Body of pancreas (tissue), 4 donors: ENCODE results near the gene RASAL1. TPM values are rescaled to one million over a fixed set of nuclear protein-coding genes. Genes with fewer than 3 reads are reported as not detected.

Experiments used
- ATAC-seq: fragments of 150-250 bp; one replicate; pipeline ENCODE4 v1.9.1; 2016
- DNase-seq, 4 donors: peaks; one replicate each; pipeline ENCODE4 v3.0.0-alpha.2; 2019
- H3K27ac ChIP-seq, 4 donors: fragments of 200-600 bp; sonication (generic); 1 replicate in 3 of 4; 2 replicates in 1 of 4; pipeline versions ENCODE4 v1.5.1 to v1.6.1; 2016 to 2019; ENCODE audit warnings: mild to moderate bottlenecking in 1 of 4, mixed read lengths in 1 of 4, moderate library complexity in 1 of 4
- H3K27me3 ChIP-seq, 2 donors: fragments of 200-600 bp; sonication (generic); one replicate each; pipeline ENCODE4 v1.6.0; 2016; ENCODE audit warnings: mild to moderate bottlenecking in 1 of 2
- H3K36me3 ChIP-seq, 2 donors: fragments of 200-600 bp; sonication (generic); replicated peaks in 1 of 2; 2 replicates each; pipeline ENCODE4 v1.5.1; 2016; ENCODE audit warnings: low read depth in 2 of 2; ENCODE audit not compliant: insufficient read depth in 1 of 2
- H3K4me1 ChIP-seq: fragments of 200-600 bp; sonication (generic); one replicate; pipeline ENCODE4 v1.6.0; 2016
- H3K4me3 ChIP-seq, 2 donors: fragments of 200-600 bp; sonication (generic); 1 replicate in 1 of 2; 2 replicates in 1 of 2; pipeline ENCODE4 v1.5.1; 2016 to 2019
- H3K9me3 ChIP-seq, 3 donors: fragments of 200-600 bp; sonication (generic); 1 replicate in 2 of 3; 2 replicates in 1 of 3; pipeline ENCODE4 v1.5.1; 2016
- POLR2A ChIP-seq, 3 donors: fragments of 450-650 bp; IDR thresholded peaks; one replicate each; pipeline ENCODE4 v1.6.1; 2016; ENCODE audit warnings: antibody characterized with exemption in 3 of 3, mild to moderate bottlenecking in 2 of 3
- WGBS, 2 donors: methylation state at CpG; one replicate each; pipeline ENCODE4 v1.1.5; 2017; 5-methylcytosine and 5-hydroxymethylcytosine counted together
- intact Hi-C: fragments of 100-400 bp; cut with DNase I; formaldehyde crosslinking; loops from one replicate; pipeline ENCODE4 v1.15.1; 2023
- total RNA-seq, 2 donors: library from RNA; depleted of rRNA; stranded (reverse); fragments of >200 nt; gene quantifications; one replicate each; pipeline ENCODE4 v1.1.0, GENCODE V29; 2016
- TF ChIP-seq, protein P1 (sequence below), 7 experiments: fragments of 450-650 bp in 4 of 7; fragments of 200-600 bp in 3 of 7; sonication (generic) in 3 of 7; IDR thresholded peaks; one replicate each; pipeline ENCODE4 v1.5.1; 2016 to 2019; ENCODE audit warnings: antibody characterized with exemption in 7 of 7

Gene RASAL1
- total RNA-seq, 2 donors from 2014 or later: 0.66 to 2.1 TPM

DNA sequence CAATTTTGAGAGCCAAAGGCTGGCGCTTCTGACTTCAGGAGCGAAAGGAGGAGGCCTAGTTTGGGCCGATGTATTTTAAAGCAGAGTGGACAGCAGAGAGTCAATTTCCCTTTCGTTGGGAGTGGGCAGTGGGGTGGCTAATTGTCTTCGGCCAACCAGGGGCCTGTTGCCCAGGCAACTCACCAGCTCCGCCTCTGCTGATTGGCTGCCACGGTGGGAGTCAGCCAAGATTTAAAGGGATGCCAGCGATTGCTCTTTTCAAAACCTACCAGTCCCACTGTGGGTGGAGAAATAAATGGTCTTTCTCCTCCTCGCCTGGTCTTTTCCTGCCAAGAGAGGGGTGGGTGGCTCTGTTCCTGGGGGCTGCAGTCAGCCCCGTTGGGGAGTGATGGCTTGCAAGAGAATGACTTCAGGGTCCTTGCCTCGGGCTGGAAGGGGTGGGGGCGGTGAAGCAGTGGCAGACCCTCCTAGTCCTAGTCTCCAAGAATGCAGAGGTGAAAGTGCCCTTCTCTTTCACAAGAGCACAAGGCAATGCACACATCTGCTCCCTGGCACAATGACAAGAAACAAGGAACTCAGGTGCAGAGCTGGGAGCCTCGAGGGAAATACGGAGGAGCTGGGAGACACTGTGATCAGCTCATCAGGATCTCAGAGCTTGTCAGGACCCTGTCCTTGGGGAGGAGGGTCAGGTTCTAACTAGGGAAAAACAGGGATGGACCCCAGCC lies 37.7 kb downstream of the RASAL1 start:
- peak; percentile 30 to 36 (median 33) for DNase-seq
- 47 to 50% methylated on average over 8 to 14 of the region's 14 CpGs for WGBS, 2 donors
- no peaks in the 10 kb centered on the region for H3K9me3 ChIP-seq
- peaks cover 13% of the 10 kb centered on the region for H3K4me1 ChIP-seq
- H3K27me3 ChIP-seq: no peaks in the 10 kb centered on the region
- intact Hi-C loops: no loop called here
- H3K4me3 ChIP-seq: no peak overlapping the region
- no peak for TF ChIP-seq POLR2A (IDR thresholded peaks at IDR 0.05)
- TF ChIP-seq, protein P1, sequence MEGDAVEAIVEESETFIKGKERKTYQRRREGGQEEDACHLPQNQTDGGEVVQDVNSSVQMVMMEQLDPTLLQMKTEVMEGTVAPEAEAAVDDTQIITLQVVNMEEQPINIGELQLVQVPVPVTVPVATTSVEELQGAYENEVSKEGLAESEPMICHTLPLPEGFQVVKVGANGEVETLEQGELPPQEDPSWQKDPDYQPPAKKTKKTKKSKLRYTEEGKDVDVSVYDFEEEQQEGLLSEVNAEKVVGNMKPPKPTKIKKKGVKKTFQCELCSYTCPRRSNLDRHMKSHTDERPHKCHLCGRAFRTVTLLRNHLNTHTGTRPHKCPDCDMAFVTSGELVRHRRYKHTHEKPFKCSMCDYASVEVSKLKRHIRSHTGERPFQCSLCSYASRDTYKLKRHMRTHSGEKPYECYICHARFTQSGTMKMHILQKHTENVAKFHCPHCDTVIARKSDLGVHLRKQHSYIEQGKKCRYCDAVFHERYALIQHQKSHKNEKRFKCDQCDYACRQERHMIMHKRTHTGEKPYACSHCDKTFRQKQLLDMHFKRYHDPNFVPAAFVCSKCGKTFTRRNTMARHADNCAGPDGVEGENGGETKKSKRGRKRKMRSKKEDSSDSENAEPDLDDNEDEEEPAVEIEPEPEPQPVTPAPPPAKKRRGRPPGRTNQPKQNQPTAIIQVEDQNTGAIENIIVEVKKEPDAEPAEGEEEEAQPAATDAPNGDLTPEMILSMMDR (IDR thresholded peaks at IDR 0.05): no peak
- ATAC-seq: peak; percentile 57
- no peaks in the 10 kb centered on the region for H3K36me3 ChIP-seq
- H3K27ac ChIP-seq: peak overlapping the region in 3 of 4 donors; percentile 10 to 71 (median 28)

DNA sequence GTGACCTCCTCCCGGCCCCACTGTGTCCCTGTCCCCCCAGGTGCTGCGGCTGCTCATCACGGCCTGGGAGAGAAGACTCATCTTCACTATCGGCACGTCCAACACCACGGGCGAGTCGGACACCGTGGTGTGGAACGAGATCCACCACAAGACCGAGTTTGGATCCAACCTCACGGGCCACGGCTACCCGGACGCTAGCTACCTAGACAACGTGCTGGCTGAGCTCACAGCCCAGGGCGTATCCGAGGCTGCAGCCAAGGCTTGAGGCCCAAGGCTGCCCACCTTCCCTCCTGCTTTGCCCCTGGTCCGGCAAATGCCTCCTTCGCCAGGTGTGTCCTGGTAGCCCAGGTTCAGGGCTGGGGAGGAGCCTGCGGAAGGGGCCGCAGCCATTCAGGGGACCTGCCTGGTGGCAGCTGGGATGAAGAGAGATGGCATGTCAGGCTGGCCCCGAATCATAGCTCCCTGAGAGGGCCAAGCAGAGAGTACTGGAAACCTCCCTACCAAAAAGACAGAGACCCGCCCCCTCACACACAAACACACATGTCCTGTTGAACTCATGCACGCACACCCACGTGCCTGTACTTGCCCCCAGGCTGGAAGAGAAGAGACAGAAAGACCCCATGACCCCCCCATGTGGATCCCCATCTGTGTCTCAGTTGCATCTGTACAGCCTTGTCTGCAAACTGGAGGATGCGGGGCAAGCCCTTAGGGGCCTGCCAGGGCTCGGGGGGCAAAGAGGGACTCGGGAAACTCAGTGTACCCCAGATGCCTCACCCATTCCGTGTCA lies 38.7 kb downstream of the RASAL1 start:
- intact Hi-C loops: no loop called here
- no peak for DNase-seq
- H3K9me3 ChIP-seq: no peaks in the 10 kb centered on the region
- ATAC-seq: no peak
- H3K27ac ChIP-seq: no peak overlapping the region
- no peaks in the 10 kb centered on the region for H3K27me3 ChIP-seq
- 80 to 84% methylated on average over 3 to 26 of the region's 30 CpGs for WGBS, 2 donors
- H3K4me3 ChIP-seq: no peak overlapping the region
- H3K36me3 ChIP-seq: no peaks in the 10 kb centered on the region
- H3K4me1 ChIP-seq: peaks cover 13% of the 10 kb centered on the region
- TF ChIP-seq, protein P1 (IDR thresholded peaks at IDR 0.05): no peak
- TF ChIP-seq POLR2A (IDR thresholded peaks at IDR 0.05): no peak

DNA sequence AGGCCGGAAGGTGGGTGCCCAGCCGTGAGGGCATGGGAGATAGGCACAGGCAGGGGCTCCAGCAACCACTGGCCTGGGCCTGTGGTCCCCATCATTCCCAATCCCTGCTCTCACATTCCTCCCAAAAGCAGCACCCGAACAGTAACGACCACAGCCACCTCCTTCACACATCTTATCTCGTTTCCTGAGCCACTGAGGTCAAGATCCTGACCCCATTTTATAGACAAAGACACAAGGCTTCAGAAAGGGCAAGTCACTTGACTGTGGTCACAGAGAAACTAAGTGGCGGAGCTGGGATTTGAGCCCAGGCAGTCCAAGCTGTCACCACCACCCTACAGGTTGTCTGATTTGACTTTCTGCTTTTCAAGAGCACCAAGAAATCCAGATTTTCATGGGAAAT lies 40.2 kb downstream of the RASAL1 start:
- no peaks in the 10 kb centered on the region for H3K27me3 ChIP-seq
- ATAC-seq: no peak
- H3K9me3 ChIP-seq: no peaks in the 10 kb centered on the region

DNA sequence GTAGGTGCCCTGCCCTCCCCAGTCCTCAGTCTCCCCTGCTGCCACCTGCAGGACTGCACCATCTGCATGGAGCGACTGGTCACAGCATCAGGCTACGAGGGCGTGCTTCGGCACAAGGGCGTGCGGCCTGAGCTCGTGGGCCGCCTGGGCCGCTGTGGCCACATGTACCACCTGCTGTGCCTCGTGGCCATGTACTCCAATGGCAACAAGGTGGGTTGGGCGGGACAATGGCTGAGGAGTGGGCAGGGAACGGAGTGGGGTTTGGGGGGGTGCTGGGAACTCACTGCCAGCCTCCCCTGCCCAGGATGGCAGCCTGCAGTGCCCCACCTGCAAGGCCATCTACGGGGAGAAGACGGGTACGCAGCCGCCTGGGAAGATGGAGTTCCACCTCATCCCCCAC lies 40.8 kb downstream of the RASAL1 start:
- H3K36me3 ChIP-seq: no peaks in the 10 kb centered on the region
- TF ChIP-seq, protein P1 (IDR thresholded peaks at IDR 0.05): no peak
- no peak for TF ChIP-seq POLR2A (IDR thresholded peaks at IDR 0.05)
- peaks cover 13% of the 10 kb centered on the region for H3K4me1 ChIP-seq
- no peak overlapping the region for H3K4me3 ChIP-seq
- intact Hi-C loops: loop anchor here (5.0 kb wide), 1 partner anchor 37 kb away; the partner anchor contains the start of gene DTX1
- ATAC-seq (no peak), DNase-seq (no peak)
- 82 to 83% methylated on average over 7 to 16 of the region's 16 CpGs for WGBS, 2 donors
- H3K27me3 ChIP-seq: no peaks in the 10 kb centered on the region
- H3K9me3 ChIP-seq: no peaks in the 10 kb centered on the region
- no peak overlapping the region for H3K27ac ChIP-seq

More for the DNA sequence above, 40.2 kb downstream of the RASAL1 start:
- TF ChIP-seq, protein P1 (IDR thresholded peaks at IDR 0.05): no peak
- no peak for TF ChIP-seq POLR2A (IDR thresholded peaks at IDR 0.05)
- Histone ChIP-seq H3K4me3 (no peak overlapping the region), H3K4me1 (peaks cover 13% of the 10 kb centered on the region), H3K27ac (no peak overlapping the region), H3K36me3 (no peaks in the 10 kb centered on the region)
- no peak for DNase-seq
- WGBS, 2 donors: 45 to 60% methylated on average over 4 to 6 of the region's 6 CpGs
- intact Hi-C loops: no loop called here
